DMS114 treated with DMSO at 0.1 percent for 48 hours (cell line): ENCODE results near the gene LYAR.
"Not testable (repeated sequence)": the region's sequence is repeated elsewhere in the genome, so short reads cannot be mapped to it uniquely, and the experiment has no call there.

ENCODE experiments used
- DNase-seq: peaks from one replicate; lab custom pipeline; 2025; ENCODE audit not compliant: unreplicated experiment; lab: John Stamatoyannopoulos, UW

The LYAR gene

GRCh38 chr4:4267981-4268380 is 22.0 kb downstream of the LYAR start:
- DNase-seq = no peak

- peak; percentile 52 for DNase-seq
These were observed 29.7 kb downstream of the LYAR start for GRCh38 chr4:4260185-4260751.

GRCh38 chr4:4259484-4260100 is 30.4 kb downstream of the LYAR start:
- no peak for DNase-seq

GRCh38 chr4:4257705-4258104 is 32.2 kb downstream of the LYAR start:
- DNase-seq = not testable (repeated sequence)

- DNase-seq = no peak
These were observed 33.2 kb downstream of the LYAR start for GRCh38 chr4:4256799-4257198.

GRCh38 chr4:4254666-4255065 is 35.3 kb downstream of the LYAR start:
- DNase-seq = no peak

- no peak for DNase-seq
These were observed 35.8 kb downstream of the LYAR start for GRCh38 chr4:4254199-4254598.

GRCh38 chr4:4249866-4250265 is 40.1 kb downstream of the LYAR start:
- DNase-seq = no peak

GRCh38 chr4:4249342-4249741 is 40.6 kb downstream of the LYAR start:
- DNase-seq = not testable (repeated sequence)

GRCh38 chr4:4248885-4249203 is 41.1 kb downstream of the LYAR start:
- DNase-seq = no peak

- DNase-seq = peak; percentile 90
These were observed 41.7 kb downstream of the LYAR start, which contains the start of gene TMEM128 for GRCh38 chr4:4248029-4248884. TMEM128 (minus strand) TSS chr4:4248223; CDS start chr4:4248202, 21 bp downstream.

GRCh38 chr4:4247696-4248028 is 42.3 kb downstream of the LYAR start:
- DNase-seq = no peak

- no peak for DNase-seq
These were observed 44.8 kb downstream of the LYAR start for GRCh38 chr4:4245172-4245571.

- DNase-seq = not testable (repeated sequence)
These were observed 50.4 kb downstream of the LYAR start for GRCh38 chr4:4239551-4239950.

- DNase-seq = no peak
These were observed 56.3 kb downstream of the LYAR start for GRCh38 chr4:4233610-4234009.

- no peak for DNase-seq
These were observed 61.6 kb downstream of the LYAR start for GRCh38 chr4:4228356-4228668.

- DNase-seq = no peak
These were observed 62.2 kb downstream of the LYAR start for GRCh38 chr4:4227510-4228355.

GRCh38 chr4:4226606-4227438 is 63.1 kb downstream of the LYAR start, which contains the start of gene OTOP1:
OTOP1 (minus strand) TSS chr4:4226929; CDS start chr4:4226864, 65 bp downstream.
- no peak for DNase-seq

- DNase-seq = no peak
These were observed 63.9 kb downstream of the LYAR start for GRCh38 chr4:4225915-4226605.
